ENCODE measurements around the gene PTPRD.

GRCh38 chr9:8844549-8844948 lies 1768.3 kb downstream of the PTPRD start:
- no peak for TF ChIP-seq TAF1 (IDR thresholded peaks at IDR 0.05; ENCODE audit: borderline replicate concordance, low read depth, low read length)
- TF ChIP-seq POLR2A (IDR thresholded peaks at IDR 0.05; ENCODE audit: low read depth, low read length) = no peak
- no peak for TF ChIP-seq POLR2AphosphoS5 (IDR thresholded peaks at IDR 0.05; ENCODE audit: low read depth, low read length)

Data from GM12892 (cell line).